Natural killer cell (primary cell): ENCODE measurements around the gene HOXD9. TPM values are rescaled to one million over a fixed set of nuclear protein-coding genes. Genes with fewer than 3 reads are reported as not detected.

Source experiments
- ATAC-seq, 3 donors: fragments of 150-1000 bp in 2 of 3; fragments of 200-7000 bp in 1 of 3; cut with Tn5 transposase; 1 replicate in 1 of 3; 2 replicates in 2 of 3; pipeline ENCODE4 v1.10.0; 2021; ENCODE audit warnings: mild to moderate bottlenecking in 2 of 3, moderate library complexity in 2 of 3
- DNase-seq, 2 donors: peaks; one replicate each; pipeline versions ENCODE4 v3.0.0 to v3.0.0-alpha.2; 2013 to 2021; ENCODE audit warnings: mixed read lengths in 1 of 2
- H3K27ac ChIP-seq: one replicate; pipeline ENCODE4 v1.5.1; 2013; ENCODE audit warnings: mild to moderate bottlenecking, low read length
- H3K27me3 ChIP-seq: one replicate; pipeline ENCODE4 v1.6.1; 2013; ENCODE audit warnings: low read length; ENCODE audit not compliant: control insufficient read depth, insufficient read depth
- H3K36me3 ChIP-seq: one replicate; pipeline ENCODE4 v1.6.1; 2013; ENCODE audit warnings: low read length; ENCODE audit not compliant: control insufficient read depth, insufficient read depth
- H3K4me1 ChIP-seq: one replicate; pipeline ENCODE4 v1.6.1; 2013; ENCODE audit warnings: low read length; ENCODE audit not compliant: control insufficient read depth, insufficient read depth
- H3K4me3 ChIP-seq: one replicate; pipeline ENCODE4 v1.5.1; 2013; ENCODE audit warnings: low read length
- H3K9me3 ChIP-seq: one replicate; pipeline ENCODE4 v1.6.1; 2013; ENCODE audit warnings: low read length; ENCODE audit not compliant: control insufficient read depth, insufficient read depth
- H3K27ac Mint-ChIP-seq, 2 donors: one replicate each; pipeline ENCODE4 v1.8.0; 2022; ENCODE audit warnings: mild to moderate bottlenecking in 2 of 2, mixed read lengths in 2 of 2, moderate library complexity in 1 of 2
- H3K27me3 Mint-ChIP-seq, 2 donors: one replicate each; pipeline ENCODE4 v1.8.0; 2022; ENCODE audit warnings: low read depth in 2 of 2, mixed read lengths in 2 of 2
- H3K36me3 Mint-ChIP-seq: one replicate; pipeline ENCODE4 v1.8.0; 2022; ENCODE audit warnings: mixed read lengths
- H3K4me1 Mint-ChIP-seq, 2 donors: one replicate each; pipeline ENCODE4 v1.8.0; 2022; ENCODE audit warnings: mixed read lengths in 2 of 2
- H3K4me3 Mint-ChIP-seq: one replicate; pipeline ENCODE4 v1.8.0; 2022; ENCODE audit warnings: mild to moderate bottlenecking, moderate library complexity, mixed read lengths
- H3K9me3 Mint-ChIP-seq, 2 donors: one replicate each; pipeline ENCODE4 v1.8.0; 2022; ENCODE audit warnings: mixed read lengths in 2 of 2
- WGBS: methylation state at CpG from one replicate; pipeline ENCODE4 v1.1.7; 2013; ENCODE audit warnings: missing lambda C conversion rate; ENCODE audit not compliant: insufficient coverage; 5-methylcytosine and 5-hydroxymethylcytosine counted together
- intact Hi-C: fragments of 100-400 bp; cut with micrococcal nuclease; formaldehyde crosslinking; loops from one replicate; pipeline ENCODE4 v1.14.2; 2022
- total RNA-seq, 4 donors: library from RNA; stranded (reverse); fragments of 120-200 nt in 1 of 4; gene quantifications; one replicate each; pipeline versions ENCODE4 v1.2.3 to v1.2.4, GENCODE V29; 2013 to 2022
- TF ChIP-seq, protein P1 (sequence below): fragments of 200-600 bp; IDR thresholded peaks from one replicate; pipeline ENCODE4 v1.8.0; 2022; ENCODE audit warnings: antibody characterized with exemption

The HOXD9 gene
- total RNA-seq: not detected
- not detected for total RNA-seq (2013)

DNA sequence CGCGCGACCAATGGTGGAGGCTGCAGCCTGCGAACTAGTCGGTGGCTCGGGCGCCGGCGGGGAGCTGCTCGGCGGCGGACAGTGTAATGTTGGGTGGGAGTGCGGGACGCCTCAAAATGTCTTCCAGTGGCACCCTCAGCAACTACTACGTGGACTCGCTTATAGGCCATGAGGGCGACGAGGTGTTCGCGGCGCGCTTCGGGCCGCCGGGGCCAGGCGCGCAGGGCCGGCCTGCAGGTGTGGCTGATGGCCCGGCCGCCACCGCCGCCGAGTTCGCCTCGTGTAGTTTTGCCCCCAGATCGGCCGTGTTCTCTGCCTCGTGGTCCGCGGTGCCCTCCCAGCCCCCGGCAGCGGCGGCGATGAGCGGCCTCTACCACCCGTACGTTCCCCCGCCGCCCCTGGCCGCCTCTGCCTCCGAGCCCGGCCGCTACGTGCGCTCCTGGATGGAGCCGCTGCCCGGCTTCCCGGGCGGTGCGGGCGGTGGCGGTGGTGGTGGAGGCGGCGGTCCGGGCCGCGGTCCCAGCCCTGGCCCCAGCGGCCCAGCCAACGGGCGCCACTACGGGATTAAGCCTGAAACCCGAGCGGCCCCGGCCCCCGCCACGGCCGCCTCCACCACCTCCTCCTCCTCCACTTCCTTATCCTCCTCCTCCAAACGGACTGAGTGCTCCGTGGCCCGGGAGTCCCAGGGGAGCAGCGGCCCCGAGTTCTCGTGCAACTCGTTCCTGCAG, at the start of gene HOXD9:
Gene HOXD9 (plus strand): TSS at position 37 of the 728 bp plus-strand sequence. CDS start 50 bp downstream, at position 87.
- H3K4me1 ChIP-seq: peaks cover 13% of the 10 kb centered on the region
- ATAC-seq: peak in 2 of 3 donors; percentile 61 to 71
- DNase-seq: peak in 1 of 2 donors; percentile 45
- Mint-ChIP-seq H3K4me3 (peak within 1 kb of the TSS; percentile 80), H3K27me3 (peaks cover 78 to 80% of the 10 kb centered on the region in 2 donors), H3K36me3 (peaks cover 13% of the 10 kb centered on the region), H3K9me3 (peaks cover 2% of the 10 kb centered on the region in 2 donors), H3K4me1 (peaks cover 11% of the 10 kb centered on the region in 2 donors), H3K27ac (no peak within 1 kb of the TSS)
- no peaks in the 10 kb centered on the region for H3K36me3 ChIP-seq
- H3K27me3 ChIP-seq: peaks cover 86% of the 10 kb centered on the region
- no peak within 1 kb of the TSS for H3K27ac ChIP-seq
- TF ChIP-seq, protein P1, sequence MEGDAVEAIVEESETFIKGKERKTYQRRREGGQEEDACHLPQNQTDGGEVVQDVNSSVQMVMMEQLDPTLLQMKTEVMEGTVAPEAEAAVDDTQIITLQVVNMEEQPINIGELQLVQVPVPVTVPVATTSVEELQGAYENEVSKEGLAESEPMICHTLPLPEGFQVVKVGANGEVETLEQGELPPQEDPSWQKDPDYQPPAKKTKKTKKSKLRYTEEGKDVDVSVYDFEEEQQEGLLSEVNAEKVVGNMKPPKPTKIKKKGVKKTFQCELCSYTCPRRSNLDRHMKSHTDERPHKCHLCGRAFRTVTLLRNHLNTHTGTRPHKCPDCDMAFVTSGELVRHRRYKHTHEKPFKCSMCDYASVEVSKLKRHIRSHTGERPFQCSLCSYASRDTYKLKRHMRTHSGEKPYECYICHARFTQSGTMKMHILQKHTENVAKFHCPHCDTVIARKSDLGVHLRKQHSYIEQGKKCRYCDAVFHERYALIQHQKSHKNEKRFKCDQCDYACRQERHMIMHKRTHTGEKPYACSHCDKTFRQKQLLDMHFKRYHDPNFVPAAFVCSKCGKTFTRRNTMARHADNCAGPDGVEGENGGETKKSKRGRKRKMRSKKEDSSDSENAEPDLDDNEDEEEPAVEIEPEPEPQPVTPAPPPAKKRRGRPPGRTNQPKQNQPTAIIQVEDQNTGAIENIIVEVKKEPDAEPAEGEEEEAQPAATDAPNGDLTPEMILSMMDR: no peak
- intact Hi-C loops: loop anchor here (5.0 kb wide), 1 partner anchor 36 kb away; no protein-coding TSS in a partner anchor
- 5% methylated on average over 84 of the region's 84 CpGs for WGBS
- H3K9me3 ChIP-seq: peaks cover 8% of the 10 kb centered on the region
- no peak within 1 kb of the TSS for H3K4me3 ChIP-seq

DNA sequence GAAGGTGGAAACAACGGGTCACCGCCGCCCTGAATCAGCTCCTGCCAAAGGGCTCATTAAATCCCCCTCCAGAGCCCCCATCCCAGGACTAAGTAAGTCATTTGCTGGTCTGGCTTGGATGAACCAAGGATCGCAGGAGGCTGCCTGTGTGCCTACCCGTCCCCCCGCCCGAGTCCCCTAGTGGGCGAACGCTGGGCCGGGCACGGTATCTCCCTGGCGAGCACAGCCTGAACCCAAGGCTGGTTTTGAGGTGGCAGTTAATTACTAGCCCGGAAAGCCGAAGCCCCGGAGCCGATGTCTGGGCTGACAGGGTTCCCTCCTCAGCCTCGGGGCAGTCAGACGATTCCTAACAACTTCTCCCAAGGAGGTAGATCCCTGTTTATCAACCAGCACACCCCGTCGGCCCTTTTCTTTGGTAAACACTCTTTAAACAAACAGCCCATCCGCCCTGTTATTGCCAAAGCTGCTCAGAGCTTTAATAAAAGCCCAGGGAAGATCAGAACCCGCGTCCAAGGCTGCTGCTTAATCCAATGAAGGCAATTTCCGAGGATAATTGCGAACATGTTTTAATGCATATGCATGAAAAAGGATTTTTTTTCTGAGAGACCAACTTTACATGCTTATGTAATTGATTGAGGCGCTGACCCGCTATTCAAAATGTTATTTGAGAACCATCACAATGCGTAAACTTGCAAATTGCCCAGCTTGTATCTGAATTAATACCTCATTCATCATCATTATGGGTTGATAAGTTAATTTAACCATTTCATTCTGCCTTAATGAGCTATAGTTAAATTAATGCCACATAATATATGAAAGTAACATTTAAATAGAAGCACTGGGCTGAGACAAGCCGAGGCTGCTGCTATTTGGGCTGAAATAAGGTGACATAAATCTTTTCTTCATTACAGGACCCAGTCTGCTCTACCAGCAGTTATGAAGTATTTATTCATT, 49.3 kb upstream of the HOXD9 start:
- intact Hi-C loops: loop anchor here (5.0 kb wide), 1 partner anchor 1736 kb away; no protein-coding TSS in a partner anchor
- ATAC-seq: no peak
- Histone ChIP-seq H3K9me3 (peaks cover 7% of the 10 kb centered on the region), H3K27ac (no peak overlapping the region), H3K36me3 (no peaks in the 10 kb centered on the region), H3K4me1 (no peaks in the 10 kb centered on the region), H3K27me3 (peaks cover 64% of the 10 kb centered on the region), H3K4me3 (no peak overlapping the region)
- Mint-ChIP-seq H3K36me3 (peaks cover 13% of the 10 kb centered on the region), H3K27ac (no peak overlapping the region), H3K27me3 (peaks cover 70 to 72% of the 10 kb centered on the region in 2 donors), H3K4me3 (no peak overlapping the region), H3K4me1 (peaks cover 0 to under 1% of the 10 kb centered on the region in 2 donors), H3K9me3 (peaks cover 0 to 3% of the 10 kb centered on the region in 2 donors)
- WGBS: 4% methylated on average over 27 of the region's 29 CpGs
- DNase-seq: no peak
- TF ChIP-seq, protein P1: no peak

DNA sequence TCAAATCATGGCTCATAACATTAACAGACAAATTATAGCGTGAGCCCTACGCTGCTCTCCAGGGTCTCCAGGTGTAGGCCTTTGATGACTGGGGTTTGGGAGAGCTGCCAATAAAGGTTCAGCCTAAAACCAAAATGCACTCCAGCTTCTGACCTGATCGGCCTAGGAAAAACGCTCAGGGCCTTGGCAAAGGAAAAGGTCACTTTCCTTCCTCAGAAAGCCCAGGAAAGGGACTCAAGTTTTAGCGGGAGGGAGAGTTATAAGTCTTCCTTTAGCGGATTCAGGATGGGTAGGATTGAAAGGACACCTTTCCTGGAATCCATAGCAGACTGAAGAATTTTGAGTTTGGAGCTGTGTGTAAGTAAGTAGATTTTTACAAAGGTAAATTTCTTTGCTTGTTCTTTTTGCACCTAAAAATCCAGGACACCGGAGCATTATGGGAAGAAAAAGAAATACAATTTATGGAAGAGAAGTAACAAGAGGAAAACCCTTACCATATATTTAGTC, 47.5 kb upstream of the HOXD9 start:
- no peak overlapping the region for H3K4me3 Mint-ChIP-seq
- peaks cover 0 to 8% of the 10 kb centered on the region in 2 donors for H3K9me3 Mint-ChIP-seq
- H3K36me3 Mint-ChIP-seq: peaks cover 27% of the 10 kb centered on the region
- Histone ChIP-seq H3K27me3 (peaks cover 73% of the 10 kb centered on the region), H3K4me3 (no peak overlapping the region), H3K9me3 (peaks cover 20% of the 10 kb centered on the region), H3K27ac (no peak overlapping the region), H3K4me1 (peaks cover 8% of the 10 kb centered on the region), H3K36me3 (no peaks in the 10 kb centered on the region)
- WGBS: 22% methylated on average over 6 of the region's 7 CpGs
- DNase-seq (no peak), ATAC-seq (no peak)
- H3K4me1 Mint-ChIP-seq: peaks cover 9 to 17% of the 10 kb centered on the region in 2 donors
- TF ChIP-seq, protein P1: no peak
- H3K27ac Mint-ChIP-seq: no peak overlapping the region
- H3K27me3 Mint-ChIP-seq: peaks cover 69 to 70% of the 10 kb centered on the region in 2 donors
- intact Hi-C loops: loop anchor here (5.0 kb wide), 2 partner anchors 37 to 1738 kb away; no protein-coding TSS in a partner anchor
